PFSK-1 (cell line): ENCODE results near the gene CDCA7.

Experiments used
- FOXP2 ChIP-seq: optimal IDR thresholded peaks from 2 replicates; pipeline ENCODE3; 2011; ENCODE audit warnings: borderline replicate concordance, control low read depth, inconsistent platforms; ENCODE audit not compliant: insufficient read depth; ENCODE audit errors: extremely low read length, extremely low read depth
- POLR2AphosphoS5 ChIP-seq: IDR thresholded peaks from 2 replicates; pipeline ENCODE4 v1.6.1; 2012; ENCODE audit warnings: low read depth, mild to moderate bottlenecking, control low read depth, low read length, moderate library complexity
- REST ChIP-seq, 2 experiments: IDR thresholded peaks; 2 replicates each; pipeline versions ENCODE4 v1.6.1 to v1.8.0; 2011 to 2012; ENCODE audit warnings: low read depth in 2 of 2, low read length in 2 of 2, control low read depth in 1 of 2, inconsistent platforms in 1 of 2, mild to moderate bottlenecking in 1 of 2, moderate library complexity in 1 of 2; ENCODE audit not compliant: insufficient read depth in 1 of 2
- SIN3A ChIP-seq: IDR thresholded peaks from 2 replicates; pipeline ENCODE4 v1.6.1; 2012; ENCODE audit warnings: mild to moderate bottlenecking, low read length, moderate library complexity, borderline replicate concordance; ENCODE audit not compliant: insufficient read depth
- TAF1 ChIP-seq: IDR thresholded peaks from 2 replicates; pipeline ENCODE4 v1.6.1; 2012; ENCODE audit warnings: low read length, control low read depth, borderline replicate concordance; ENCODE audit not compliant: insufficient read depth

Gene CDCA7

GRCh38 chr2:173387660-173388059 is 33.0 kb downstream of the CDCA7 start:
- TF ChIP-seq REST (IDR thresholded peaks at IDR 0.05; ENCODE audit: insufficient read depth in 1 of 2, low read depth in 2 of 2, low read length in 2 of 2): no peak

GRCh38 chr2:173388795-173389194 is 34.1 kb downstream of the CDCA7 start:
- TF ChIP-seq FOXP2 (no peak), TAF1 (no peak)

- TF ChIP-seq POLR2AphosphoS5 (no peak), TAF1 (no peak), SIN3A (no peak), FOXP2 (no peak), REST (IDR thresholded peaks at IDR 0.05; ENCODE audit: insufficient read depth in 1 of 2, low read depth in 2 of 2, low read length in 2 of 2) (no peak)
Observed at GRCh38 chr2:173390036-173390435, 35.4 kb downstream of the CDCA7 start.

- TF ChIP-seq SIN3A: no peak
- no peak for TF ChIP-seq FOXP2
- TF ChIP-seq TAF1: no peak
- no peak for TF ChIP-seq REST (IDR thresholded peaks at IDR 0.05; ENCODE audit: insufficient read depth in 1 of 2, low read depth in 2 of 2, low read length in 2 of 2)
Observed at GRCh38 chr2:173392731-173393130, 38.1 kb downstream of the CDCA7 start.

- TF ChIP-seq FOXP2 (no peak), TAF1 (no peak), POLR2AphosphoS5 (no peak), REST (IDR thresholded peaks at IDR 0.05; ENCODE audit: insufficient read depth in 1 of 2, low read depth in 2 of 2, low read length in 2 of 2) (no peak), SIN3A (no peak)
Observed at GRCh38 chr2:173393186-173393585, 38.5 kb downstream of the CDCA7 start.

- TF ChIP-seq TAF1 (no peak), SIN3A (no peak), REST (IDR thresholded peaks at IDR 0.05; ENCODE audit: insufficient read depth in 1 of 2, low read depth in 2 of 2, low read length in 2 of 2) (no peak), POLR2AphosphoS5 (no peak), FOXP2 (no peak)
Observed at GRCh38 chr2:173393636-173394035, 39.0 kb downstream of the CDCA7 start.
